Esophagus muscularis mucosa (tissue), 4 donors: ENCODE data around the gene ATP6AP1. TPM values are rescaled to one million over a fixed set of nuclear protein-coding genes. Genes with fewer than 3 reads are reported as not detected.

Source experiments
- DNase-seq: peaks from one replicate; pipeline ENCODE4 v3.0.0-alpha.2; 2017; ENCODE audit errors: extremely low spot score
- H3K27ac ChIP-seq, 4 donors: fragments of 200-600 bp; sonication (generic); replicated peaks in 1 of 4; 1 replicate in 3 of 4; 2 replicates in 1 of 4; pipeline ENCODE4 v1.5.1; 2016 to 2019; ENCODE audit warnings: mild to moderate bottlenecking in 1 of 4
- H3K27me3 ChIP-seq, 4 donors: fragments of 200-600 bp; sonication (generic); one replicate each; pipeline versions ENCODE4 v1.5.1 to v1.6.0; 2016 to 2019
- H3K36me3 ChIP-seq, 4 donors: fragments of 200-600 bp; sonication (generic); one replicate each; pipeline ENCODE4 v1.5.1; 2016 to 2019
- H3K4me1 ChIP-seq, 4 donors: fragments of 200-600 bp; sonication (generic); one replicate each; pipeline ENCODE4 v1.5.1; 2016 to 2019
- H3K4me3 ChIP-seq, 4 donors: fragments of 200-600 bp; sonication (generic); 1 replicate in 2 of 4; 2 replicates in 2 of 4; pipeline ENCODE4 v1.5.1; 2016 to 2019; ENCODE audit warnings: mild to moderate bottlenecking in 4 of 4, moderate library complexity in 1 of 4
- H3K9me3 ChIP-seq, 4 donors: fragments of 200-600 bp; sonication (generic); 1 replicate in 3 of 4; 2 replicates in 1 of 4; pipeline ENCODE4 v1.5.1; 2016 to 2019
- CTCF ChIP-seq, 3 experiments: fragments of 200-600 bp in 2 of 3; fragments of 450-650 bp in 1 of 3; sonication (generic) in 2 of 3; IDR thresholded peaks; one replicate each; pipeline ENCODE4 v1.5.1; 2017 to 2019; ENCODE audit warnings: antibody characterized with exemption in 3 of 3, mild to moderate bottlenecking in 2 of 3, moderate library complexity in 1 of 3
- EP300 ChIP-seq: sonication (generic); formaldehyde crosslinking; IDR thresholded peaks from one replicate; pipeline ENCODE4 v1.6.1; 2017; ENCODE audit warnings: antibody characterized with exemption
- POLR2A ChIP-seq: fragments of 450-650 bp; IDR thresholded peaks from one replicate; pipeline ENCODE4 v1.6.1; 2017; ENCODE audit warnings: antibody characterized with exemption, moderate library complexity, mild to moderate bottlenecking, low read depth
- POLR2AphosphoS5 ChIP-seq, 2 donors: sonication (generic); formaldehyde crosslinking; IDR thresholded peaks; one replicate each; pipeline ENCODE4 v1.6.1; 2017; ENCODE audit warnings: antibody characterized with exemption in 2 of 2
- WGBS: methylation state at CpG from one replicate; pipeline ENCODE4 v1.1.5; 2018; 5-methylcytosine and 5-hydroxymethylcytosine counted together
- intact Hi-C: fragments of 100-400 bp; cut with DNase I; formaldehyde crosslinking; loops from one replicate; pipeline ENCODE4 v1.15.1; 2023
- total RNA-seq, 4 donors: library from RNA; depleted of rRNA; stranded (reverse); fragments of >200 nt; gene quantifications; one replicate each; pipeline versions ENCODE4 v1.1.0 to v1.2.1, GENCODE V29; 2016

Gene ATP6AP1
- total RNA-seq, 4 donors from 2014 or later = 27.4 to 67.2 (median 34.7) TPM

- intact Hi-C loops = loop anchor here (5.0 kb wide), 1 partner anchor 53 kb away; the partner anchor contains the start of gene UBL4A
- WGBS = 71% methylated on average over 7 of the region's 7 CpGs
- H3K9me3 ChIP-seq = no peaks in the 10 kb centered on the region
Observed at GRCh38 chrX:154434394-154435168, 6.1 kb downstream of the ATP6AP1 start.

GRCh38 chrX:154435171-154435733, 6.8 kb downstream of the ATP6AP1 start:
- WGBS = 93% methylated on average over 16 of the region's 19 CpGs
- peaks cover 0 to 56% (median 47%) of the 10 kb centered on the region in 4 donors for H3K36me3 ChIP-seq
- no peak overlapping the region for H3K4me3 ChIP-seq
- TF ChIP-seq CTCF (IDR thresholded peaks at IDR 0.05) (no peak), POLR2A (no peak), POLR2AphosphoS5 (IDR thresholded peaks at IDR 0.05) (no peak), EP300 (no peak)
- H3K9me3 ChIP-seq = no peaks in the 10 kb centered on the region
- no peaks in the 10 kb centered on the region for H3K27me3 ChIP-seq
- intact Hi-C loops = loop anchor here (5.0 kb wide), 1 partner anchor 52 kb away; the partner anchor contains the start of gene UBL4A
- H3K4me1 ChIP-seq = peaks cover 12 to 33% (median 30%) of the 10 kb centered on the region in 4 donors
- DNase-seq = no peak
- H3K27ac ChIP-seq = peak overlapping the region in 1 of 4 donors; percentile 88

More at GRCh38 chrX:154434394-154435168, 6.1 kb downstream of the ATP6AP1 start:
- Histone ChIP-seq H3K27ac (no peak overlapping the region), H3K4me3 (no peak overlapping the region), H3K36me3 (peaks cover 0 to 49% (median 42%) of the 10 kb centered on the region in 4 donors), H3K27me3 (no peaks in the 10 kb centered on the region), H3K4me1 (peaks cover 13 to 40% (median 34%) of the 10 kb centered on the region in 4 donors)
- TF ChIP-seq POLR2AphosphoS5 (IDR thresholded peaks at IDR 0.05) (no peak), POLR2A (no peak), CTCF (IDR thresholded peaks at IDR 0.05) (no peak), EP300 (no peak)
- no peak for DNase-seq

- Histone ChIP-seq H3K36me3 (peaks cover 0 to 66% (median 59%) of the 10 kb centered on the region in 4 donors), H3K9me3 (no peaks in the 10 kb centered on the region), H3K4me1 (peaks cover 7 to 24% (median 22%) of the 10 kb centered on the region in 4 donors), H3K27me3 (no peaks in the 10 kb centered on the region), H3K27ac (peak overlapping the region; percentile 88 to 91 (median 90)), H3K4me3 (peak overlapping the region; percentile 68 to 84 (median 74))
- intact Hi-C loops = loop anchor here (5.0 kb wide), 1 partner anchor 51 kb away; the partner anchor contains the start of gene UBL4A
- DNase-seq = no peak
- TF ChIP-seq EP300 = no peak
- no peak for TF ChIP-seq POLR2AphosphoS5 (IDR thresholded peaks at IDR 0.05)
- no peak for TF ChIP-seq POLR2A
- TF ChIP-seq CTCF (IDR thresholded peaks at IDR 0.05) = no peak
- 23% methylated on average over 23 of the region's 78 CpGs for WGBS
Observed at GRCh38 chrX:154436374-154436982, 8.0 kb downstream of the ATP6AP1 start.

GRCh38 chrX:154436983-154437752, 8.7 kb downstream of the ATP6AP1 start, which contains the start of gene GDI1:
Gene GDI1 (plus strand): TSS chrX:154437154. CDS start chrX:154437255, 101 bp downstream.
- Histone ChIP-seq H3K27me3 (no peaks in the 10 kb centered on the region), H3K36me3 (peaks cover under 1 to 66% (median 61%) of the 10 kb centered on the region in 4 donors), H3K9me3 (no peaks in the 10 kb centered on the region), H3K4me3 (peak within 1 kb of the TSS; percentile 68 to 84 (median 74)), H3K4me1 (peaks cover 7 to 24% (median 22%) of the 10 kb centered on the region in 4 donors), H3K27ac (peak within 1 kb of the TSS; percentile 88 to 91 (median 90))
- intact Hi-C loops = loop anchor here (5.0 kb wide), 1 partner anchor 50 kb away; the partner anchor contains the start of gene UBL4A
- no peak for TF ChIP-seq EP300
- peak; percentile 49 to 75 for TF ChIP-seq POLR2AphosphoS5 (IDR thresholded peaks at IDR 0.05)
- TF ChIP-seq CTCF (IDR thresholded peaks at IDR 0.05) = no peak
- TF ChIP-seq POLR2A = peak; percentile 22
- WGBS = 32% methylated on average over 37 of the region's 93 CpGs
- DNase-seq = no peak
